Keratinocyte (primary cell): Measurements from ENCODE around the gene STK11IP. TPM values are rescaled to one million over a fixed set of nuclear protein-coding genes. Genes with fewer than 3 reads are reported as not detected.

Experiments
- DNase-seq: peaks from one replicate; pipeline ENCODE4 v3.0.0-alpha.2; 2011; ENCODE audit warnings: low read depth, missing footprints, low spot score
- FAIRE-seq: peaks from 2 replicates; lab custom pipeline; 2011; peaks lifted over from hg19 to GRCh38; lab: Jason Lieb, UNC
- H2AFZ ChIP-seq: 2 replicates; pipeline ENCODE4 v1.6.0; 2012; ENCODE audit warnings: low read length, control low read depth, inconsistent platforms; ENCODE audit not compliant: control insufficient read depth
- H3K27ac ChIP-seq: 2 replicates; pipeline ENCODE4 v1.5.1; 2011; ENCODE audit warnings: low read length; ENCODE audit not compliant: control insufficient read depth, insufficient read depth
- H3K27me3 ChIP-seq: 3 replicates; pipeline ENCODE4 v1.6.0; 2011; ENCODE audit warnings: low read length; ENCODE audit not compliant: control insufficient read depth, insufficient read depth; ENCODE audit errors: extremely low read depth
- H3K36me3 ChIP-seq, 2 experiments: 2 replicates in 1 of 2; 3 replicates in 1 of 2; pipeline ENCODE4 v1.5.1; 2011; ENCODE audit warnings: low read length in 2 of 2, mild to moderate bottlenecking in 1 of 2; ENCODE audit not compliant: control insufficient read depth in 2 of 2, insufficient read depth in 2 of 2; ENCODE audit errors: extremely low read depth in 1 of 2
- H3K4me1 ChIP-seq: 3 replicates; pipeline ENCODE4 v1.5.1; 2011; ENCODE audit warnings: low read length; ENCODE audit not compliant: control insufficient read depth, insufficient read depth; ENCODE audit errors: extremely low read depth
- H3K4me2 ChIP-seq: 3 replicates; pipeline ENCODE4 v1.6.0; 2011; ENCODE audit warnings: low read depth, low read length; ENCODE audit not compliant: control insufficient read depth, insufficient read depth; ENCODE audit errors: extremely low read depth
- H3K4me3 ChIP-seq, 3 experiments: fragments of 200-600 bp in 1 of 3; sonication (generic) in 1 of 3; 2 replicates in 2 of 3; 3 replicates in 1 of 3; pipeline ENCODE4 v1.5.1; 2011 to 2016; ENCODE audit warnings: low read length in 3 of 3, mild to moderate bottlenecking in 3 of 3, control low read depth in 2 of 3, inconsistent platforms in 1 of 3, low read depth in 1 of 3, mixed read lengths in 1 of 3, mixed run types in 1 of 3, moderate library complexity in 1 of 3; ENCODE audit not compliant: control insufficient read depth in 2 of 3, insufficient read depth in 2 of 3; ENCODE audit errors: extremely low read depth in 1 of 3
- H3K79me2 ChIP-seq: 2 replicates; pipeline ENCODE4 v1.6.0; 2012; ENCODE audit warnings: low read length; ENCODE audit not compliant: control insufficient read depth, insufficient read depth
- H3K9ac ChIP-seq: 3 replicates; pipeline ENCODE4 v1.6.0; 2011; ENCODE audit warnings: low read length; ENCODE audit not compliant: control insufficient read depth, insufficient read depth; ENCODE audit errors: extremely low read depth
- H3K9me1 ChIP-seq: 3 replicates; pipeline ENCODE4 v1.6.0; 2011; ENCODE audit warnings: low read length; ENCODE audit not compliant: control insufficient read depth, insufficient read depth; ENCODE audit errors: extremely low read depth
- H3K9me3 ChIP-seq: 2 replicates; pipeline ENCODE4 v1.5.1; 2012; ENCODE audit warnings: low read depth, low read length; ENCODE audit not compliant: control insufficient read depth
- H4K20me1 ChIP-seq: 3 replicates; pipeline ENCODE4 v1.6.0; 2011; ENCODE audit warnings: low read length; ENCODE audit not compliant: control insufficient read depth, insufficient read depth; ENCODE audit errors: extremely low read depth
- EZH2 ChIP-seq: IDR thresholded peaks from one replicate; pipeline ENCODE4 v1.6.1; 2012; ENCODE audit warnings: inconsistent platforms, mild to moderate bottlenecking, low read length, moderate library complexity
- dilution Hi-C: fragments of 300-500 bp; cut with MboI; formaldehyde crosslinking; loops from one replicate; pipeline ENCODE4 v1.7.0; 2020; ENCODE audit warnings: low sequenced_read_pairs; ENCODE audit not compliant: extremely low pct_ligation_motif_present
- polyA plus RNA-seq, 5 experiments: library from polyadenylated mRNA; depleted of rRNA in 3 of 5; stranded (reverse) in 3 of 5; stranded (forward) in 1 of 5; unstranded in 1 of 5; fragments of >200 nt; gene quantifications; 1 replicate in 1 of 5; 2 replicates in 3 of 5; 3 replicates in 1 of 5; pipeline versions ENCODE4 v1.2.1 to v1.2.3, GENCODE V29; 2011 to 2012; ENCODE audit warnings: missing spikeins in 2 of 5, low read depth in 1 of 5, low replicate concordance in 1 of 5
- TF ChIP-seq, protein P1 (sequence below), 3 experiments: IDR thresholded peaks in 1 of 3; conservative IDR thresholded peaks in 1 of 3; optimal IDR thresholded peaks in 1 of 3; 2 replicates in 2 of 3; 3 replicates in 1 of 3; pipeline versions ENCODE3 to v1.5.1; 2011; ENCODE audit warnings: low read length in 3 of 3, mild to moderate bottlenecking in 3 of 3, moderate library complexity in 2 of 3, control low read depth in 1 of 3, inconsistent platforms in 1 of 3; ENCODE audit not compliant: insufficient read depth in 2 of 3; ENCODE audit errors: extremely low read depth in 1 of 3

STK11IP gene
- polyA plus RNA-seq, 1 donor (not counting 4 experiments of a cell fraction or from before 2014, with no cell fraction given) = 10.0 TPM

DNA sequence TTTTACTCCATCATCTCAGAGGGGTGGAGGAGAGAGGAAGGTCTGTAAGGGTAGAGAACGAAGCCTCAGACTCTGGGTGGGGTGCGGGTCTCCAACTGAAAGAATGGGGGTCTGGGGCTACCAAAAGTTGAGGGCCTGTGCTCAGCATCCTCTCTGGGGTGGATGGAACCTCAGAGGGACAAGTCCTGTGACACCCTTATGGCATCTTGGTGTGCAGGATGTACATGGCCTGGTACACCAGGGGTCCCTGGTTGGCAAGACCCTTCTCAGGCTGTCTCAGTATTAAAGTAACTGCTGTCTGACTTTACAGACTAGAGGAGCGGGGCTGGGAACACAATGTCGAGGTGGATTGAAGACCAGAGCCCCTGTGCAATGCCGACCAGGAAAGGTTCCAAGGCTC is 27.5 kb downstream of the STK11IP start:
- no peak overlapping the region for H3K9ac ChIP-seq
- H3K79me2 ChIP-seq = peaks cover 2% of the 10 kb centered on the region
- no peak overlapping the region for H2AFZ ChIP-seq
- DNase-seq (no peak), FAIRE-seq (no peak)
- H3K4me1 ChIP-seq = peaks cover 8% of the 10 kb centered on the region
- no peak for TF ChIP-seq EZH2
- TF ChIP-seq, protein P1, sequence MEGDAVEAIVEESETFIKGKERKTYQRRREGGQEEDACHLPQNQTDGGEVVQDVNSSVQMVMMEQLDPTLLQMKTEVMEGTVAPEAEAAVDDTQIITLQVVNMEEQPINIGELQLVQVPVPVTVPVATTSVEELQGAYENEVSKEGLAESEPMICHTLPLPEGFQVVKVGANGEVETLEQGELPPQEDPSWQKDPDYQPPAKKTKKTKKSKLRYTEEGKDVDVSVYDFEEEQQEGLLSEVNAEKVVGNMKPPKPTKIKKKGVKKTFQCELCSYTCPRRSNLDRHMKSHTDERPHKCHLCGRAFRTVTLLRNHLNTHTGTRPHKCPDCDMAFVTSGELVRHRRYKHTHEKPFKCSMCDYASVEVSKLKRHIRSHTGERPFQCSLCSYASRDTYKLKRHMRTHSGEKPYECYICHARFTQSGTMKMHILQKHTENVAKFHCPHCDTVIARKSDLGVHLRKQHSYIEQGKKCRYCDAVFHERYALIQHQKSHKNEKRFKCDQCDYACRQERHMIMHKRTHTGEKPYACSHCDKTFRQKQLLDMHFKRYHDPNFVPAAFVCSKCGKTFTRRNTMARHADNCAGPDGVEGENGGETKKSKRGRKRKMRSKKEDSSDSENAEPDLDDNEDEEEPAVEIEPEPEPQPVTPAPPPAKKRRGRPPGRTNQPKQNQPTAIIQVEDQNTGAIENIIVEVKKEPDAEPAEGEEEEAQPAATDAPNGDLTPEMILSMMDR (optimal IDR thresholded peaks at IDR 0.05 in 1 of 3, IDR thresholded peaks at IDR 0.05 in 1 of 3, conservative IDR thresholded peaks at IDR 0.05 in 1 of 3; ENCODE audit: extremely low read depth in 1 of 3, insufficient read depth in 2 of 3, low read length in 3 of 3) = no peak
- no peaks in the 10 kb centered on the region for H3K9me3 ChIP-seq
- dilution Hi-C loops = no loop called here
- no peaks in the 10 kb centered on the region for H3K9me1 ChIP-seq
- H3K36me3 ChIP-seq = peaks cover 0 to under 1% of the 10 kb centered on the region in 2 experiments
- H3K4me2 ChIP-seq = no peak overlapping the region
- H3K4me3 ChIP-seq = no peak overlapping the region
- H4K20me1 ChIP-seq = no peaks in the 10 kb centered on the region
- H3K27ac ChIP-seq = no peak overlapping the region
- H3K27me3 ChIP-seq = no peaks in the 10 kb centered on the region

- Histone ChIP-seq H3K9ac (no peak overlapping the region), H3K36me3 (peaks cover 0 to 2% of the 10 kb centered on the region in 2 experiments), H3K27ac (no peak overlapping the region), H3K79me2 (peaks cover 2% of the 10 kb centered on the region), H3K4me3 (peak overlapping the region in 1 of 3 experiments; percentile 34), H3K9me1 (no peaks in the 10 kb centered on the region), H3K9me3 (no peaks in the 10 kb centered on the region), H3K4me2 (peak overlapping the region; percentile 64), H3K27me3 (no peaks in the 10 kb centered on the region), H3K4me1 (peaks cover 8% of the 10 kb centered on the region), H2AFZ (no peak overlapping the region), H4K20me1 (no peaks in the 10 kb centered on the region)
- FAIRE-seq = no peak
- DNase-seq = no peak
- TF ChIP-seq, protein P1 (optimal IDR thresholded peaks at IDR 0.05 in 1 of 3, IDR thresholded peaks at IDR 0.05 in 1 of 3, conservative IDR thresholded peaks at IDR 0.05 in 1 of 3; ENCODE audit: extremely low read depth in 1 of 3, insufficient read depth in 2 of 3, low read length in 3 of 3) = no peak
- no peak for TF ChIP-seq EZH2
- dilution Hi-C loops = no loop called here
Observed at GRCh38 chr2:219626540-219626939, 28.9 kb downstream of the STK11IP start.
